Nephron progenitor cell (in vitro differentiated cells): Measurements from ENCODE around the gene C1orf174.

ENCODE experiments used
- DNase-seq: peaks from one replicate; pipeline ENCODE4 v3.0.0; 2021
- H3K27ac Mint-ChIP-seq: 2 replicates; pipeline ENCODE4 v1.8.0; 2021; ENCODE audit warnings: mild to moderate bottlenecking, moderate library complexity, mixed read lengths
- H3K27me3 Mint-ChIP-seq: 2 replicates; pipeline ENCODE4 v1.8.0; 2021; ENCODE audit warnings: mild to moderate bottlenecking, low read depth, mixed read lengths; ENCODE audit not compliant: poor library complexity
- H3K36me3 Mint-ChIP-seq: 2 replicates; pipeline ENCODE4 v1.8.0; 2021; ENCODE audit warnings: low read depth, mixed read lengths
- H3K4me1 Mint-ChIP-seq: 2 replicates; pipeline ENCODE4 v1.8.0; 2021; ENCODE audit warnings: mixed read lengths
- H3K4me3 Mint-ChIP-seq: 2 replicates; pipeline ENCODE4 v1.8.0; 2021; ENCODE audit warnings: mild to moderate bottlenecking, moderate library complexity, mixed read lengths
- H3K9me3 Mint-ChIP-seq: 2 replicates; pipeline ENCODE4 v1.8.0; 2021; ENCODE audit warnings: mild to moderate bottlenecking, moderate library complexity, mixed read lengths
- CTCF ChIP-seq: fragments of 200-600 bp; sonication (generic); IDR thresholded peaks from 2 replicates; pipeline ENCODE4 v1.5.0; 2021; ENCODE audit warnings: antibody characterized with exemption

C1orf174 gene

GRCh38 chr1:3905266-3905952 is 5.3 kb upstream of the C1orf174 start:
- Mint-ChIP-seq H3K9me3 (no peaks in the 10 kb centered on the region), H3K27me3 (peaks cover 4% of the 10 kb centered on the region), H3K27ac (no peak overlapping the region), H3K4me1 (peaks cover 63% of the 10 kb centered on the region), H3K4me3 (no peak overlapping the region), H3K36me3 (no peaks in the 10 kb centered on the region)
- DNase-seq, result no peak
- TF ChIP-seq CTCF, result no peak

GRCh38 chr1:3904843-3905185 is 4.7 kb upstream of the C1orf174 start:
- Mint-ChIP-seq H3K36me3 (no peaks in the 10 kb centered on the region), H3K27me3 (peaks cover 4% of the 10 kb centered on the region), H3K27ac (no peak overlapping the region), H3K4me3 (no peak overlapping the region), H3K9me3 (no peaks in the 10 kb centered on the region), H3K4me1 (peaks cover 58% of the 10 kb centered on the region)
- DNase-seq, result no peak
- no peak for TF ChIP-seq CTCF

GRCh38 chr1:3904006-3904842 is 4.2 kb upstream of the C1orf174 start:
- H3K9me3 Mint-ChIP-seq, result no peaks in the 10 kb centered on the region
- DNase-seq, result no peak

GRCh38 chr1:3903141-3904005 is 3.3 kb upstream of the C1orf174 start:
- peaks cover 7% of the 10 kb centered on the region for H3K9me3 Mint-ChIP-seq
- peaks cover 11% of the 10 kb centered on the region for H3K36me3 Mint-ChIP-seq
- DNase-seq, result no peak
- H3K4me3 Mint-ChIP-seq, result no peak overlapping the region
- peak overlapping the region; percentile 33 for H3K27ac Mint-ChIP-seq
- H3K4me1 Mint-ChIP-seq, result peaks cover 53% of the 10 kb centered on the region
- no peak for TF ChIP-seq CTCF
- H3K27me3 Mint-ChIP-seq, result peaks cover 4% of the 10 kb centered on the region

More at GRCh38 chr1:3904006-3904842, 4.2 kb upstream of the C1orf174 start:
- Mint-ChIP-seq H3K36me3 (peaks cover 3% of the 10 kb centered on the region), H3K27me3 (peaks cover 4% of the 10 kb centered on the region), H3K27ac (peak overlapping the region; percentile 33), H3K4me3 (no peak overlapping the region), H3K4me1 (peaks cover 55% of the 10 kb centered on the region)
- TF ChIP-seq CTCF, result no peak

- H3K27ac Mint-ChIP-seq, result no peak overlapping the region
- DNase-seq, result no peak
- H3K4me1 Mint-ChIP-seq, result peaks cover 49% of the 10 kb centered on the region
- no peak overlapping the region for H3K4me3 Mint-ChIP-seq
- no peak for TF ChIP-seq CTCF
- peaks cover 4% of the 10 kb centered on the region for H3K27me3 Mint-ChIP-seq
- H3K36me3 Mint-ChIP-seq, result peaks cover 19% of the 10 kb centered on the region
- peaks cover 14% of the 10 kb centered on the region for H3K9me3 Mint-ChIP-seq
These were observed 2.6 kb upstream of the C1orf174 start for GRCh38 chr1:3902571-3903091.
